GM19397 (cell line): ENCODE results near the gene BMPR1B.

Experiments used
- ATAC-seq: cut with Tn5 transposase; IDR thresholded peaks from one replicate; pipeline ENCODE4 v1.9.1; 2021; ENCODE audit warnings: mild to moderate bottlenecking, moderate library complexity; ENCODE audit not compliant: unreplicated experiment

BMPR1B gene

DNA sequence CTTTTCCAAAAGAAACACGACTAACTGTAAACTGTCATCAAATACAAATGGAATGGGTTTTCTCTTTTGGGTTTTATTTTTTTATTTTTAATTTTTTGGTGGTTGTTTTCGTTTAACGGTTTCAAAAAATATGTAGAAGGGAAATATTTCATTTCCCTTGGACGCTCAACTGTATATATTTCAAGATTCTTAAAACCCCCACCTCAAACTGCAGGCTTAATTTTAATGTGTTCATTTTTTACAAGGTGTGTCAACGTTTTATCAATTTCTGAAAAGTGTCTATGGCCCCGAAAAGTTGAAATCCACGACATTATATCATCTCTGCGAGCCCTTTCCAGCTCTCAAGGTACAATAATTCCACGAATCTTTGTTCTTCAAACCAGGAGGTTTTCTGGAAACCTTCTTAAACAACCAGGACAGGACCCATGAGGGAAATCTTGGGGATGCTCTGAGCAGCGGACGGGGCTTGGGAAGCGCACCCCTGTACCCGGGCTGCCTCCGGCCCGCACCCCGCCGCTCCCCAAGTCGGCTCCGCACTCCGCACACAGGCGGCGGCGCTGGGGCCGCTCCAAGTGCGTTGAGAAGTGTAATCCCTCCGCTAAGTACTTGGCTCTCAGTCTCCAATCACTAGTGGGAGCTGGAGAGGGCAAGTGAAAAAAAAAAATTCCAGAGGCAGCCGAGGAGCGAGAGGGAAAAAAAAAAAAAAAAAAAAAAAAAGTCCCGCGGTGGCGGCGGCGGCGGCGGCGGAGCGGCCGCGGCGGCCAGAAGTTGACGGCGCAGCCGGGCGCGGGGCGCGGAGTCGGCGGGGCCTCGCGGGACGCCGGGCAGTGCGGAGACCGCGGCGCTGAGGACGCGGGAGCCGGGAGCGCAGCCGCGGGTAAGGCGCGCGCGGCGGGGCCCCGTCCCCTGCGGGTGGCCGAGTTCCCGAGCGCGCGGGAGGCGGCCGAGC lies at the start of gene BMPR1B:
Gene BMPR1B (plus strand): TSS at position 764 of the 949 bp plus-strand sequence. CDS start 346,470 bp downstream, outside the sequence.
- peak; percentile 32 for ATAC-seq

DNA sequence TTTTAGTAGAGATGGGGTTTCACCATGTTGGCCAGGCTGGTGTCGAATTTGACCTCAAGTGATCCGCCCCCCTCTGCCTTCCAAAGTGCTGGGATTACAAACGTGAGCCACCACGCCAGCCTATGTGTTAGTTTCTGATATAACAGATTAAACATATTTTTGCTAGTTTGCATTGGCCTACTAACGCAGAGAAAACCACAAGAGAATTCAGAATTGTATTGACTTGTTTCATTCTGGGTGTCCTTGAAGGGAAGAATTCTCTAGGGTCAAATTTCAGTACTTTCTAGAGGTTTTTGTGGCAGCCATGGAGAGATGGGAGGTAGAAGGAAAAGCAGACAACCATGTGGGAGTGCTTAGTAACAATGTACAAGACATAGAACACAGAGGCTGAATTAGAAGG lies 46.1 kb upstream of the BMPR1B start:
- no peak for ATAC-seq

DNA sequence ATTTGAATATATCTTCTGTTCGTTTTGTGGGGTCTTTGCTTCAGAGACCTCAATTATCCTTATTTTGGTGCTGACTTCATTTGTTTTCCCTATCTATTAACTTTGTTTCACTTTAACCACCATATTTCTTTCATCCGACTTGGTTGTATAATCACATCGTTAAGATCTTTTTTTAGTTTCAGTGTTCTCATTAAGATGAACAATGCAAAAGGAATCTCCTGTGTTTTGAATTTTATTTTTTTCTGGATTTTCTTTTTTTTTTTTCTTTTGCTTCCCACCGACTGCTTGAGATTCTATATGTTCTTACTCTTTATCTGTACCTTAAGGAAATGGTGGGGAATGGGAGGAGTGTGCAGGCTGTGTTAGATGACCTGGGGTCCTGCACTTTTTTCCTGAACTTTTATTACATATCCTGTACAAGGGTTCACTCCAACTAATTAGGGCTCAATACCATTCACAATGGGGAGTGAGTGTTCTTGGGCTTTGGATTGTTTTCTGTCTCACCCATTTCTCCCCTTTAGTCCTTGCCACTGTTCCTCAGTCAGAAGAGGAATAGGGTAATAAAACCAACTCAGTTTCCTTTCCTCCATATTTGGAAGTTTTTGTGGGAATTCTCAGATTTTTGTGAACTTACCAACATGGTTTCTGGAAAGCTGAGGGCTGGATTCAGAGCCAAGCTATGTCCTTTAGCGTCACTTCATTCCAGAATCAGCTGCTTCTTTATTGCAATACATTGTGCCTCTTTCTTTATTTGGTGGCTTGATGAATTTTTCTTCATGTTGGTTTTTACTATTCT lies 43.2 kb upstream of the BMPR1B start:
- no peak for ATAC-seq

- ATAC-seq = no peak
Measured at GRCh38 chr4:94715726-94716125, 42.0 kb upstream of the BMPR1B start.

DNA sequence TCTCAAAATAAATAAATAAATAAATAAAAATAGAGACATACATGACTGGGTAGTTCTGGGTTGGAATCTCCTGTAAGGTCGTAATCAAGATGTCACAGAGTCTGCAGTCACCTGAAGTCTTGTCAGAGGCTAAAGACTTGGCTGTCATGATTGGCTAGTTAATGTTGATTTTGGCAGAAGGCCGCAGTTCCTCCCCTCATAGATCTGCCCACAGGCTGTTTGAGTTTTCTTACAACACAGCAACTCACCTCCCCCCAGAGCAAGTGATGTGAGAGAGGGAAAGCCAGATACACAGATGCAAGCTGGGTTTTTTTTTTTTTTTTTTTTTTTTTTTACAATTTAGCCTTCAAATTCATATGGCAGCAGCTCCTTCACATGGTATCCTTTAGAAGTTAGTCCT lies 36.4 kb upstream of the BMPR1B start:
- no peak for ATAC-seq

DNA sequence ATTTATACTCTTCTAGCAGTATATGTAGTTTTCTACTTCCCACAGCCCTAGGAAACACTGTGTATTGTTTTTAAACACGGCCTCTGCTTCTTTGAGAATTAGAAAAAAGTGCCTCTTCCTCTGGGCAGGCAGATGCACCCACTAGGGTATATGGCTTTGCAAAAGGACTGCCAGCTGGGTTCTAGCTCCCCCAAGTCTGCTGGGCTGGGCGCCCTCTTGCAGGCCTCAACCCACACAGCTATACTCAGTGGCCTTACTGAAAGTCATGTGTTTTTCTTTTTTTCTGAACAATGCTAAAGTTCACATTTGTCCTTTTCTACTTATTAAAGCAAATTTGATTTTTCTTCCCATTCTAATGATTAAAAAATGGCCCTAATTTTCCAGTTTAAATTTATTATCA lies 35.5 kb upstream of the BMPR1B start:
- ATAC-seq = no peak

GRCh38 chr4:94722748-94723147 lies 35.0 kb upstream of the BMPR1B start:
- no peak for ATAC-seq

DNA sequence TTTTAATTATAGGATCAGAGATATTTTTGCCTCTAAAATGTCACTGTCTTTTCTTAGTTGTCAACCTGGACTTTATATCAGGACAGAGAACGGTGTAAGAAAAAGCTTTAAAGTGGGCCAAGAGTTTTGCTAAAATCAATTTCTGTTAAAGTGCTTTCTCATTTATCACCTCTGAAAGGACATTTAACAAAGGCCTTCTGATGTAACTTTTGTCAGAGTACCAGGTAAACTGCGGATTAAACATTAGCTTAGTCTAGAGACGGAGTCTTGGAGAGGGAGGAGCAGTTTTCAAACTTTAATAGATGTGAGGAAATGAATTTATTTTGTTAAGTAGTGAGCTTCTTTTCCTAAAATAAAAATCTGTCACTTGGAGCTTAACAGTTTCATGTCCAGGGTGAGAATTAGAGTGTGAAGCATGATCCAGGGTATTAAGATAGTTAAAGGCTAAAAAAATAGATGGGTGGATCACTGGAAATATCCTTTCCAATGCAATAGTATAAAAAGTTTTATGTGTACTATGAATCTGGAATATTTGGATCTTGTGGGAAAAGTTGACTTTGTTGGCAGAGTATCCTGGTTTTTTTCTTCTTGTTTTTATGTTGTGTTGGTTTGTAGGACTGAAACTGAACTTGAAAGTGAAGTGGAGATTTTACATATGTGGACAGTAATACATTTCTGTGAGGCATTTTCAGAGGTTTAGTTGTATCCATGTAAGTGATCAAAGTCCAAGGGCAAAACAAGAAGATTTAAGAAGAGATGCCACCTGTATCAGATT lies 33.6 kb upstream of the BMPR1B start:
- no peak for ATAC-seq

DNA sequence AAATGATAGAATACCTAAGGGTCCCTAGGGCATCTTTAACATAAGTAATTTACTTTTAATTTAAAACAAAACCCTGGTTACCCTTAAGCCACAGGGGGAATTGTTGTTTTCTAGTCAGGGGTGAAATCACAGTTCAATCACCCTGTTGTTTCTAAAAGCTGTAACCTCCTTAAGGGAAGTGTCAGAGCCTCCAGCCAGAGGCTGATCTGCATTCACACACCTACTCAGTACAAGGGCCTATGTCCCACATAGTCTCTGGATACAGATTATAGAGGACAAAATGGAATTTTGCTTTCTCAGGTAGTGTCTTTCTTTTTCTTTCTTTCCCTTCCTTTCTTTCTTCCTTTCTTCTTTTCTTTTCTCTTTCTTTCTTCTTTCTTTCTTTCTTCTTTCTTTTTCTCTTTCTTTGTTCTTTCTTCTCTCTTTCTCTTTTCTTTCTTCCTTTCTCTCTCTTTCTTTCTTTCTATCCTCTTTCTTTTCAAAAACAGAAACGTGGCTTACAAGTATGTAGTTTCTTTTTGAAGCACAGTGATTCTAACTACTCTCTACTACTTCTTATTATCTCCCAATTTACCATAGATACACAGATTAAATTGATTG lies 31.1 kb upstream of the BMPR1B start:
- ATAC-seq = no peak

DNA sequence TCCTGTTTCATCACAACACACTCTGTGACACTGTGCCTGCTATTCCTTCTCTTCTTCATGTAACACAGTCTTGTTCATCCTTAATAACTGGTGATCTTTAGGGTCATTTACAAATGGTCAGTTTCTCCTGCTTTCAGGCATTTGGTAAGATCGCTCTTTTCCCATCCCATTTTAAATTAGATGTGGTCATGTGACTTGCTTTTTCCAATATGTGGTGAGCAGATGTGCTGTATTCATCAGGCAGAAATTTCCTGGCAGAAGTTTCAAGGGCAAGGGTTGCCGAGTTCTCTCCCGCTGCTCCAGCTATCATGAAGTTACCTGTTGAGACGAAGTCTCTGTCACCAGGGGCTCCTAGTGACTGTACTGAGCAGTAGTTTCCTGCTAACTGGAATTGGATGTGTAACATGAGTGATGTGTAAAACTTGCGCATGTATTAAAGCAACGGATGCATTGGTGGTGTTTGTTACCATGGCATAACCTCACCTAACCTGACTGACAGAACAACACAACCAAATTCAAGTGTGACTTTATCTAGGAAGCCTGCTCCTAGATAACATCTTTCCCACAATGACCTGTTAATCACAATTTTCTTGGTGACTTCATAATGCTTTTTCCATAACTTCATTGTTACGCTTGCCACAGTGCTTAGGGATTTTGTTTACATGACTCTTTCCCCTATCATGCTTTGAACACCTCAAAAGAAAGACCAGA lies 29.5 kb upstream of the BMPR1B start:
- no peak for ATAC-seq

DNA sequence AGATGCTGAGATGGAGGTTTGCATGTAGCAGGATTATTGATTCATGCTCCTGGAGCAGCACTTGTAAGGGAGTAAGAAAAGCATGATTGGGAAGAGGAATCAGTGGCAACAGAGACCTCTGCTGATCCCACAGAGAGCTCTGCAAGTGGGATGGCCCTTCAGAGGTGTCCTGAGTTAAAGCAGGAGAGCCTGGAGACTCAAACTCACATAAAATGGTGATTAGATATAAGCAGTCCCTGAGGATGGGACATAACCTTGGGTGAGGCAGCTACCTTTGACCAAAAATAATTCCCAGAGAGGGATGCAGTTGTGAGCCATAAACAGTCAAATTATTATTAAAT lies 25.4 kb upstream of the BMPR1B start:
- no peak for ATAC-seq

DNA sequence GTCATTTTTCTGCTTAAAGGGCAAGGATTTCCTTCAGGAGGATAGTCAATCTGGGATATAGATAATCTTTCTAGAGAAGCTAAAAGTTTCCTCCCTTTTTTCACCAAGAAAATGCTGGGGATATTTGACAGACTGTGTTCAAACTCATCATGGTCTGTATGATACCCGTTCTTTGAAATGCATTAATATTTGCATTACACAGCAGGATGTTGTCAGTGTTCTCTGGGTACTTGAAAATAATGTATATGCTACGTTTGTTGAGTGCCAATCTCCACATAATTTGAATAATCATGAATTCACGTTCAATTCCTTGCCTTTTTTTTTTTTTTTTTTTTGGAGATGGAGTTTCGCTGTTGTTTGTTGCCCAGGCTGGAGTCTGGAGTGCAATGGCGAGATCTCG lies 18.0 kb upstream of the BMPR1B start:
- ATAC-seq = no peak

- no peak for ATAC-seq
Measured at GRCh38 chr4:94741304-94741703, 16.5 kb upstream of the BMPR1B start.

DNA sequence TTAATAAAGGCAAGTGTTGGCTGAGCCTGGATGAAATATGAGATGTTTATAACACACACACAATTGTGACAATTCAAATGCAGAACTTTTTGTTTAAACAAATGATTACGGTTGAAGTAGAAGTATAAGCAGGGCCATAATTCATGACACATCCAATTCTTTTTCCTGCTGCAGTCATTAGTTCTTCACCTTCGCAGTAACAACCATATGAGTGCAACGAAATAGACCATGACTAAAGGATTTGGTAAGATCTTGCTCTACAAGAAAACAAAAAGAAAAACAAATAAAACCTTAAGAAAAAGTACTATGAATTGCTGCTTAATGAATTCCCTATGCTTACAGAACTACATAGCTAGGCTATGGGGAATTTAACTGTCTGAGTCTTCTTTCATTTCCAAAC lies 13.9 kb upstream of the BMPR1B start:
- ATAC-seq = no peak

GRCh38 chr4:94744850-94745249 lies 12.9 kb upstream of the BMPR1B start:
- ATAC-seq = no peak

DNA sequence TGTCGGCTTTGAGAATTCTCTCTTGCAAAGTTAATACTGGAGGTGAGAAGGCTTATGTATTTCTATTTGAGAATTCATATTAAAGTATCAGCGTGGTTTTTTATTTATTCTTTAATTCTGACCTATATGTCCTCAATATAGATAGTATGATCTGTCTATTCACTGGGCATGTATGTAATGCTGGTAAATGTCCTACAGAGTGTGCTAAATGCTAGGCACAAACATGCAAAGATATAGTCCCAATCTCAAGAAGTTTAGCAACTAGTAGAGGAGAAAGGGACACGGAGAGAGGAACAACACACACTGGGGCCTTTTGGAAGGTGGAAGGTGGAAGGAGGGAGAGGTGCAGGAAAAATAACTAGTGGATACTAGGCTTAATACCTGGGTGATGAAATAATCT lies 11.0 kb upstream of the BMPR1B start:
- ATAC-seq = no peak

DNA sequence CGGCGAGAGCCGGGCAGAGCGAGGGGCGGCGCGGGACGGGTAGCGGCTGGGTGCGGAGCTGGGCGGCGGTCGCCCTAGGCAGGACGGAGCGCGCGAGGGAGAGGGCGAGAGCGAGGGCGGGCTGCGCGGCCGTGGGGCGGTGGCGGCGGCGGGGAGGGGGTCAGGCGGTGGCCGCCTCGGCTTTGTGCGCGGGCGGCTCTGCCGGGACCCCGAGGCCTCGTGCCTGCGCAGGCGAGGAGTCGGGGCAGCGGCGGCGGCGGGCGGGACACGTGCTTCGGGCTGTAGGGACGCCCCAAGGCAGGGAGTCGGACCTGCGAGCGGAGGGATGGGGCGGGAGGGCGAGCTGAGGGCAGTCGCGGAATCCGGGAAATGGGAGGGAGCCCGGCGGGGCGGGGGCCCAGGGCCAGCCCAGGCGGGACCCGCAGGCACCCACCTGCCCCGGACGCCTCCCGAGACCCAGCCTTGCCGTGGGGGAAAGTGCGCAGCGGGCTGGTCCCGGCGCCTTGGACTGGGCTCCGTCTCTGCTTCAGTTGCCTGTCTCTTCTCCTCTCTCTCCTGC lies 465 bp downstream of the BMPR1B start:
- peak; percentile 38 for ATAC-seq

- ATAC-seq = peak; percentile 19
Measured at GRCh38 chr4:94758700-94759399, 1.1 kb downstream of the BMPR1B start.

- ATAC-seq = no peak
Measured at GRCh38 chr4:94759767-94760211, 2.0 kb downstream of the BMPR1B start.
